HG02973 (cell line): ENCODE measurements around the gene DNAH2.
"Not testable (repeated sequence)": the region's sequence is repeated elsewhere in the genome, so short reads cannot be mapped to it uniquely, and the experiment has no call there.

ENCODE experiments used
- ATAC-seq: cut with Tn5 transposase; IDR thresholded peaks from one replicate; pipeline ENCODE4 v1.9.1; 2021; ENCODE audit warnings: moderate library complexity; ENCODE audit not compliant: unreplicated experiment

The DNAH2 gene

DNA sequence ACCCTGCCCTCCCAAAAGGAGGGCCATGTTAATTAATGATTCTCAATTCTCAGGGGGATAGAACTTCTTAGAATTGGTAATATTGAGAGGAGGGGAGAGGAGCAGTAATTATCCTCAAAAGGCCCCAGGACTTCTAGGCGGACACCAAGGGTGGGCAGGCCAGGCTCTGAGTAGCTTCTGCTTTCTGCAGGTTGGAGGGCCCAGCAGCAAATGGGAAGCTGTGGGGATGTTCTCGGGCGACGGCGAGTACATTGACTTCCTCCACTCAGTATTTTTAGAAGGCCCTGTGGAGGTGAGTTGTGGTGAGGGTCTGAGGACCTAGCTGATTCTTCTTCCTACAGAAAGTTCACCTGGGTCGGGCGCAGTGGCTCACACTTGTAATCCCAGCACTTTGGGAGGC is 57.5 kb downstream of the DNAH2 start:
- ATAC-seq = no peak

DNA sequence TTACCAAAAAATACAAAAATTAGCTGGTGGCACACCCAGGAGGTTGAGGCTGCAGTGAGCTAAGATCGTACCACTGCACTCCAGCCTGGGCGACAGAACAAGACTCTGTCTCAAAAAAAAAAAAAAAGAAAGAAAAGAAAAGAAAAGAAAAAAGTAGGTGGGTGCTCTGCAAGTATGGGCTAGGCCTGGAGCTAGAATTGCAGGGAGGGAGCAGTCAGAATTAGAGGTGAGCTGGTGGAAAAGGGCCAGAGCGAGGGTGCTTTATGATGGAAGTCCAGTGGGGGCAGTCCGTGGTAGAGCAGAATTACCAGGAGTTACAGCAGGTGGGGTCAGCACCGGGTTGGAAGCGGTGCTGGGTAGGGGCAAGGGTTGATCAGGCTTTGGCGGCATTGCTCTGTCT is 59.5 kb downstream of the DNAH2 start:
- no peak for ATAC-seq

DNA sequence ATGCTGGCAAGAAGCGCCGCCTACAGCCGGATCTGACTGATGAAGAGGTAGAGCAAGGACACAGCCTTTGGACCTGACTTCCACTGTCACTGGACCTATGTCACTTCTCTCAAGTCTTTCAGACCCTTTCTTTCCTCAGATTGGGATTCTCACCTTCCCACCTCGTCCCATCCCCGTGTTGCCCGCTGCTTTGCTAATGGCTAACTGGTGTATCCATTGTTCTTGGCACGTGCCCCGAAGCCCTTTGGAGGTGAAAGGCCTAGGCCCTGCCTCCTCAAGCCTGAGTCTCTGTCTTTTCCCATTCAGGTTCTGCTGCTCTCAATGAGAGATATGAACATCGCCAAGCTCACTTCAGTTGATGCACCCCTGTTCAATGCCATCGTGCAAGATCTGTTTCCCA is 63.2 kb downstream of the DNAH2 start:
- ATAC-seq = no peak

DNA sequence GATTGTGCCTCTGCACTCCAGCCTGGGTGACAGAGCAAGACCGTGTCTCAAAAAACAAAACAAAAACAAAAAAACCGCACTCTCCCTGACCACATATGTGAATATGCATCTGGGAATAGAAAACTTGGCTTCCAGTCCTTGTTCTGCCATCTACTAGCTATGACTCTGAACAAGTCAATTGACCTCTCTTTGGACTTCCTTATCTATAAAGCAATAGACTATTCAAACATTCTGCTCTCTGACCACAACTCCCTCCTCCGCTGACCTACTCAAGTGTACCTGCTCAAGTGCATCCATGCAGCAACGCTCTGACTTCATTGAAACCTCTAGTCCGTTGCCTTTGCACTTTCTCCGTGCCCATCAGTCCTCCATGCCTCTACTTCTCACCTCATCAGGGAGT is 63.9 kb downstream of the DNAH2 start:
- no peak for ATAC-seq

DNA sequence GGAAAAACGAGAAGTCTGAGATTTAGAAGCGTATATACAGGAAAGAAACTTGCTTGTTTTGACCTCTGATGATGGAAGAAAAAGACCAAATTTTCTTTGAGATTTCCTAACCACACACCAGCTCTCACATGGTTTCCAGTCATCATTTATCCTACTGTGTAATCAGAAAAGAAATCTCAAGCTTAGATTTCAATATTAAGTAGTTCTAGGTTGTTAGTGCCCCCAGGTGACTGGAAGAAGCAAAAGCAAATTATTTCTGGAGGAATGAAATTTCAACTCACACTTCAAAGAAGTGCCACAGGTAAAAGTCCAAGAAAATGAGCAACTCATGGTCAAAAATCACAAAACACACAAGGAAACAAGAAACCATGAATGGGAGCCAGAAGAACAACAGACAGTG is 64.7 kb downstream of the DNAH2 start:
- no peak for ATAC-seq

DNA sequence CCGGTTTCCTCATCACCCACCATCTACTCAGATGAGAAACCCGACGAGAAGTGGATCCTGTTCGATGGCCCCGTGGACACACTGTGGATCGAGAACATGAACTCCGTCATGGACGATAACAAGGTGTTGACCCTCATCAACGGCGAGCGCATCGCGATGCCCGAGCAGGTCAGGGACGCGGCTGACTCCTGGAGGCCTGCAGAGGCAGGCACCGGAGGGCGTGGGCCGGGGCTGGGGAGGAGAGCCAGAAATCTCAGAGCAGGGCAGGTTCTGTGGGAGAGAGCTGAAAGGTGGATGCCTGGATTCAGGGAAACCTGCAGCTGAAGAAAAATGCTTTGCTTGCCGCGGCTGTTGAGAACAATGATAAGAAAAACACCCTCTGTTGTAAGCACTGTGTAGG is 69.3 kb downstream of the DNAH2 start:
- ATAC-seq = no peak

DNA sequence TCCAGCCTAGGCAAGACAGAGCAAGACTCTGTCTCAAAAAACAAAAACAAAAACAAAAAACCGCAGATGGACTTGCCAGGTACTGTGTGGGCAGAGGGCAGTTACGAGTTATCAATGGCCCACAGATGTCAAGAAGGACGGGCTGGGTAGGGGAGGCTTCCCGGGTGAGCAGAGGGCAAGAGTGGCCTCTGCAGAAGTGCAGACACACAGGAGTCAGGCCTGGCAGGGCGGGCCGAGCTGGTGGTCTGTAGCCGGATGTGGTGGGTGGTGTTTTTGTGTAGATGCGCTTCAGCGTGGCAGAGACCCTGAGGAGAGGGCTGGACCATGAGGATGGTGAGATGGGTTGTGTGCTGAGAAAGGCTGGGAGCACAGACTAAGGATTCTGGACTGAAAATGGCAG is 71.6 kb downstream of the DNAH2 start:
- no peak for ATAC-seq

DNA sequence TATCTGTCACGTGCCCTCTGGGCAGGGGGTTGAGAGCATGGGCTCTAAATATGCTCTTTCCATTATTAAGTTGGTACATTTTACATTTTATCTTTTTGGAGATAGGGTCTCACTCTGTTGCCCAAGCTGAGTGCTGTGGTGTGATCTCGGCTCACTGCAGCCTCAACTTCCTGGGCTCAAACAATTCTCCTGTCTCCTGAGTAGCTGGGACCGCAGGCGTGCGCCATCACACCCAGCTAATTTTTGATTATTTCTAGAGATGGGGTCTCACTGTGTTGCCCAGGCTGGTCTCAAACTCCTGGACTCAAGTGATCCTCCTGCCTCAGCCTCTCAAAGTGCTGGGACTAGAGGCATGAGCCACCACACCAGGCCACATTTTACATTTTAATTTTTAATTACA is 72.6 kb downstream of the DNAH2 start:
- ATAC-seq = no peak

DNA sequence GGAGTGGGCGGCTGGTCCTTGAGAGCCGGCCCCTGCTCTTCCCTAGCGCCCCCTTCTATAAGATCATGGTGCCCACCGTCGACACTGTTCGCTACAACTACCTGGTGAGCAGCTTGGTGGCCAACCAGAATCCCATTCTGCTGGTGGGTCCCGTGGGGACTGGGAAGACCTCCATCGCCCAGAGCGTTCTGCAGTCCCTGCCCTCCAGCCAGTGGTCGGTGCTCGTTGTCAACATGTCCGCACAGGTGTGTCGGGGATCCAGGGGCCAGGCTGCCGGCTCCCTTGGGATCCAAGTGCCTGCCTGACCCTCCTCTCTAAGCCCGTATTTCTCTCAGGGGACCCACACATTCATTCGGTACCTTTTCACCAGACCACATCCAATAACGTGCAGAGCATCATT is 75.1 kb downstream of the DNAH2 start:
- ATAC-seq = no peak

DNA sequence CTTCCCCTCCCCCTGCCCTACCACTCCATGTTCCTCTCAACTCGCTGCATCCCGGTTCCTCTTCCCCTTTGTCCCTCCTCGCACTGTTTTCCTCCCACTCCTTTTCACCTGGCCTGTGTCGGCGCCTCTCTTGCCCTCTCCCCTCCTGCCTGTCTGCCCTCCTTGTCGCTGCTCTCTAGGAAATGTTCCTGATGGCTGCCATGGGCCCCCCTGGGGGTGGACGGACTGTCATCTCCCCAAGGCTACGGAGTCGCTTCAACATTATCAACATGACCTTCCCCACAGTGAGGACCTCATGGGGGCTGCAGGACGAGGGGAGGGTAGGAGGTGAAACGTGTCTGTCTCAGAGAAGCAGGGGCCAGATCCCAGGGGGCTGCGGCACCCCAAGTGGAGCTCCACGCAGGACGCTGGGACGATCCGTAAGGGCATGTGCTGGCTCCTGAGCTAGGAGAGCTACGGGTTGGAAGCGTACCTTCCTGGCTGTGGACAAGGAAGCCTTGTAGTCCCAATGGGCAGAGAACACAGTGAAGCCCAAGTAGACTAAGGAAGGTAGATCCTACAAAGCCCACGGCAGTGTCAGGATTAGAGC is 76.6 kb downstream of the DNAH2 start:
- ATAC-seq = no peak

DNA sequence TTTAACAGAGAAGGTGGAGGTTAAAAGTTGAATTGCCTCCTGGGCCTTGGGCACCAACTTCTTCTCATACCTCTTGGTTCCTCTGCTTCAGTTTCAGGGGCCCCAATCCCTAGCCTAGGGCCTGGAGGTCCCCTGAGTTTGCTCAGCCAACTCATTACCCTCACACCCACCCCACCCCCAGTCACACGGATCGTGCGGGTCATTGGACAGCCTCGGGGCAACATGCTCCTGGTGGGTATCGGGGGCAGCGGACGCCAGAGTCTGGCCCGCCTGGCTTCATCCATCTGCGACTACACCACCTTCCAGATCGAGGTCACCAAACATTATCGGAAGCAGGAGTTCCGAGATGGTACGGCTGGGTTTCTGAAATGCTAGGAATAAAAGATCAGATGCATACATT is 80.4 kb downstream of the DNAH2 start:
- ATAC-seq = no peak

DNA sequence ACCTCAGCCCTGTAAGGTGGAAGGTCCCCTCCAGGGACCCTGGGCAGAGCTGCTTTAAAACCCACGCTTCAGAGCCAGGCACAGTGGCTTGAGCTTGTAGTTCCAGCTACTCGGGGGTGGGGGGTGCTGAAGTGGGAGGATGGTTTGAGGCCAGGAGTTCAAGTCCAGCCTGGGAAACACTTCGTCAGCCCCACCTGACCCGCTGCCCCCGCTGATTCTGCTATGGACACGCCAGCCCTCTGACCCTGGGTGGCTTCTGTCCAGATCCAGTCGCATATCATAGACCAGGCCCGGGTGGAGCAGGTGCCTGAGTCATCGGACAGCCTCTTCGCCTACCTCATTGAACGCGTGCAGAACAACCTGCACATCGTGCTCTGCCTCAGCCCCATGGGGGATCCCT is 81.3 kb downstream of the DNAH2 start:
- ATAC-seq = no peak

DNA sequence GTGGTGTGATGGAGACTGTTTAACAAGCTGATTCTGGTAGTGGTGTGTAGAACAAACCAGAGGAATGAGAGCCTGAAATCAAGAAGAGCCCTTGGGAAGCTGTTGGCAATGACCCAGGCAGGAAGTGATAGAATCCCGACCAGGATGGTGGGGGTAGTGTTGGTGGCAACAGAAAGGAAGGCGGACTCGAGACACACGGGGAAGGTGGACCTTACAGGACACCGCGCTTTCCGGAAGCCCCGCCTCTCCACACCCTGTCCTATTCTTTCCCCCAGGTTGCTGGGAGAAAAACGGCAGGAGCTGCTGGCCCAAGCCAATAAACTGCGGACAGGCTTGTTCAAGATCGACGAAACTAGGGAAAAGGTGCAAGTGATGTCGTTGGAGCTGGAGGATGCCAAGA is 86.4 kb downstream of the DNAH2 start:
- no peak for ATAC-seq

DNA sequence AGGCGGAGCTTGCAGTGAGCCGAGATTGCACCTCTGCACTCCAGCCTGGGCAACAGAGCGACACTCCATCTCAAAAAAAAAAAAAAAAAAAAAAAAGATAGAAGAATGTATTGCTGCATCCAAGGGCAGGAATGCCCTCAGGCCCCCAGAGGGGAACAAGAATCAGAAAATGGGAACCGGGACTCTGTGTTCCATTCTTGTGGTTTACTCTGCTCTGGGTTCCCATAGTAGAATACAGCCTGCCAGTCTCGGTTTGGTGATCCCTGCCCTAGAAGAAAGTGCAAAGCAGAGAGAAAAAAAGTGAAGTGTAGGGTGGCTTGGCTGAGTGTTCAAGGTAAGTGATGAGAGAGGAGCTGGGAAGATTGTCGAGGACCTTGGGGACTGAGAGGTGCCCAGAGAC is 89.0 kb downstream of the DNAH2 start:
- ATAC-seq = no peak

DNA sequence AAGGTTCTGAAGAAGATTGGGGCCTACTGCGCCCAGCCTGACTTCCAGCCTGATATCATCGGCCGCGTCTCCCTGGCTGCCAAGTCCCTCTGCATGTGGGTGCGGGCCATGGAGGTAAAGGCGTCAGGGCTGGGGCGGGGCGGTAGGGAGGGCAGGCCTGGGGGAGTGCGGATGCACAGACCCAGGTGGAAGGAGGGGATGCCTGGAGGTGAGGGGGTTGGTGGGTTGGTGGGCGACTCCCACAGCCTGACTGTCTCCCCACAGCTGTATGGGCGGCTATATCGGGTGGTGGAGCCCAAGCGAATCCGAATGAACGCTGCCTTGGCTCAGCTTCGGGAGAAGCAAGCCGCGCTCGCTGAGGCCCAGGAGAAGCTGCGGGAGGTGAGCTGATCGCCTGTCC is 89.7 kb downstream of the DNAH2 start:
- no peak for ATAC-seq

DNA sequence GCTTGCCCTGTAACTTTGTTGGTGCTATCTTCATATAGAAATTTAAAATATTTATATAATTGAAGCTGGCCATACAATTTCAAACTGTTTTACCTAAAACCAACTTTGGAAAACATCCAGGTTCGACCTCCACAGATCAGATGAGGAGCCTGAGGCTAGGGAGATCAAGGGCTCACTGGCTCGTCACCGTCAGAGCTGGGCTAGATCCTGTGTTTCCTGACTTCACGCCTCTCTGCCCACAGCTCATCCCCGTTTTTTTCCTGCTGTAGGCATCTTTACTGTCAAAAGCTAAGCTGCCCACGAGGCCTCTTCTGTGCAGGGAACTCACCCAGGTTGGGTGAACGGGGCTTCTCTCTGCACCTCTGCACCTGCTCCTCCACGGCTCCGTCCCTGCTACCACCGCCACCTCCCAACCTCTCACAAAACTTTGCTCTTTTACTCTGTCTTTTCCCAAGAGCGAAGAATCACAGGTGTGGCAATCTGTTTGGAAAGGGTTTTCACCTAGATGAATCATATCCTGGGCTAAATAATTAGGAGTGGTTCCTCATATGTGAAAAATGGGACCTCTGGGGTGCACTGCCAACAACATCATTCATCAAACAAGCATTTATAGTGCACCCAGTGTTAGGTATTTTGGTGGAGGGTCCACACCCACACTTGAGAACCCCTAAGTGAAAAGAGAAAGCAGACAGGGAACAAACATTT is 91.7 kb downstream of the DNAH2 start:
- ATAC-seq = no peak

DNA sequence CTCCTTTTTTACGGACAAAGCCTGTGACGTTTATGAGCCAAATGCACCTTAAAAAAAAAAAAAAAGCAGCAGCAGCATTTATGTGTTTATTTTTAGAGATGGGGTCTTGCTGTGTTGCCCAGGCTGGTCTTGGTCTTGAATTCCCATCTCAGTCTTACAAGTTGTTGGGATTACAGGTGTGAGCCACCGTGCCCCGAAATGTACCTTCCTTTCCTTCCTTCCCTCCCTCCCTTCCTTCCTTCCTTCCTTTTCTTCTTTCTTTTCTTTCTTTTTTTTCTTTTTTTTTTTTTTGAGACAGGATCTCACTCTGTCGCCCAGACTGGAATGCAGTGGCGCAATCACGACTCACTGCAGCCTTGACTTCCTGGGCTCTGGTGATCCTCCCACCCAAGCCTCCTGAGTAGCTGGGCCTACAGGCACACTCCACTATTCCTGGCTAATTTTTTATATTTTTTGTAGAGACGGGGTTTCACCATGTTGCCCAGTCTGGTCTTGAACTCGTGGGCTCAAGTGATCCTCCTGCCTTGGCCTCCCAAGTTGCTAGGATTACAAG is 92.3 kb downstream of the DNAH2 start:
- ATAC-seq = not testable (repeated sequence)

DNA sequence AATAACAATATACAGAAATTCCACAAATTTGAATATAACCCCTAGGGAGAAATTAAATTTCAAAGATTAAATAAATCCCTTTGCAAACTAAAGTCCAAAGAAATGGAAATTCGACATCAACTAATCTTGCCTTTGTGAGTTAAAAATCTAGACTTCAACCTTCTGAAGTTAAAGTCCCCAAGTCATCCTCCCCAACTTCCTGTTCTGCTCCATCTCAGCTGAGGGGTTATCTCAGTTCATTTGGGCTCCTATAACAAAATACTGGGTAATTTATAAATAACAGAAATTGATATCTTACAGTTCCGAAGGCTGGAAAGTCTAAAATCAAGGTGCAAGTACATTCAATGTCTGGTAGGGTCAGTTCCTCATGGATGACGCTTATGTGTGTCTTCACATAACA is 93.7 kb downstream of the DNAH2 start:
- no peak for ATAC-seq

DNA sequence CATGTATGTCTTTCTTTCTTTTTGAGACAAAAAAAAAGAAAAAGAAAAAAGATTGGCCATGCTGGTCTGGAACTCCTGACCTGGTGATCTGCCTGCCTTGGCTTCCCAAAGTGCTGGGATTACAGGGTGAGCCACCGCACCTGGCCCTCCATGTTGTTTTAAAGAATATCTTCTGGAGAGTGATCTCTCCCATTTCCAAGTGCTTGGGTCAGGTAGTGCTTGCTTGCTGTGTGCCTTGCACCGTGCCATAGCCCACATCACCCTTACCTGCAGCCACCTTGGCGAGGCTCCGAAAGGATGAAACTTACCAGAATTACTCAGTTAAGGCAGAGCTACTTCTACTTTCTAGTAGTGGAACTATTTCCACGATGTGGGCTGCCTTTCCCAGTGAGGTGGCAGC is 97.4 kb downstream of the DNAH2 start:
- ATAC-seq = no peak

DNA sequence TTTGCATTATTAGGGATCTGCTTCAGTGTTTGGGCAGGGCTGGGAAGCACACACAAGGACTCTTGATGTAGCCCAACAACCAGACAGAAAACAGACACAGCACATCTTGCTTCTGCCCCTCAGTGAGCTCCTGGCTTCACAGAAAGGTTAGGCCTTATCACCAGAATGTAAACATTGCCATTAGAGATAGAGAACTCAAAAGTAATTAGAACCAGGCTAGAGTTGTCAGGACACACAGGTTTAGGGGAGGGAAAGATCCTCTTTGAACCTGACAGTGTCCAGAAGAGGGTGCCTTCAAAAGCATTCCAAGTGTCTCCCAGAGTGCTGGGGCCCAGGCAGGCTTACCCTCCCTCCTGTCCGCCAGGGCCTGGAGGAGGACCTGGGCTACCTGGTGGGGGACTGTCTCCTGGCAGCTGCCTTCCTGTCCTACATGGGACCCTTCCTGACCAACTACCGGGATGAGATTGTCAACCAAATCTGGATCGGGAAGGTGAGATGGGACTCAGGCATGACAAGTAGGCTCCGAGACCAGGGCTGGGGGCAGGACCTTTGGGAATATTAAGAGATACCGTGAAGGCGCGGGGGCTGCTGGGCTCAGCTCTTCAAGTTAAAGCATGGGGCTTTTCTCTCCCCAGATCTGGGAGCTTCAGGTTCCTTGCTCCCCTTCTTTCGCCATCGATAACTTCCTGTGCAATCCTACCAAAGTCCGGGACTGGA is 99.5 kb downstream of the DNAH2 start:
- ATAC-seq = no peak

DNA sequence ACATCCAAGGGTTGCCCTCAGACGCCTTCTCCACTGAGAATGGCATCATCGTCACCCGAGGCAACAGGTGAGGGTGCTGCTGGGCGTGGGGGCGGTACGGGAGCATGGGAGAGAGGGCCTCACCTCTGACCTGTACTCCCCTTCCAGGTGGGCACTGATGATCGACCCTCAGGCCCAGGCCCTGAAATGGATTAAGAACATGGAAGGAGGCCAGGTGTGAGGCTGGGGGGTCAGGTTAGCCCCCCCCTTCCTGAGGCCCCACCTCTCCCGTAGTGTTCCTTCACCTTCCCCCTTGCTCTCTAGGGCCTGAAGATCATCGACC is 100.1 kb downstream of the DNAH2 start:
- ATAC-seq = no peak

DNA sequence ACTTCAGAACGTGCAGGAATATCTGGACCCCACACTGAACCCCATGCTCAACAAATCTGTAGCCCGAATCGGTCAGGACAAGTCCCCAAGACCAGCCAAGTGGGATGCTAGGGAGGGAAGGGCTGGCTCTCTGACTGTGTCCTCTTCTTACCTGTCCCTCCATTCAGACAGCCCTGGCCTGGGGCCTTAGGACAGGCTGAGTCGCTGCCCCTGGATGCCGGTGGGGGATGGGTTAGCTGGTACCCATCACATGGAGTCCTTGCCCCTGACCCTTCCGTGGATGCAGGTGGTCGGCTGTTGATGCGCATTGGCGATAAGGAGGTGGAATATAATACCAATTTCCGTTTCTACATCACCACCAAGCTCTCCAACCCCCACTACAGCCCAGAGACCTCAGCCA is 100.5 kb downstream of the DNAH2 start:
- ATAC-seq = no peak
